GM18519 (cell line): ENCODE data around the gene SMIM10L1.

Source experiments
- ATAC-seq: cut with Tn5 transposase; IDR thresholded peaks from one replicate; pipeline ENCODE4 v1.9.1; 2021; ENCODE audit warnings: mild to moderate bottlenecking, moderate library complexity; ENCODE audit not compliant: unreplicated experiment, low FRiP score

Gene SMIM10L1

DNA sequence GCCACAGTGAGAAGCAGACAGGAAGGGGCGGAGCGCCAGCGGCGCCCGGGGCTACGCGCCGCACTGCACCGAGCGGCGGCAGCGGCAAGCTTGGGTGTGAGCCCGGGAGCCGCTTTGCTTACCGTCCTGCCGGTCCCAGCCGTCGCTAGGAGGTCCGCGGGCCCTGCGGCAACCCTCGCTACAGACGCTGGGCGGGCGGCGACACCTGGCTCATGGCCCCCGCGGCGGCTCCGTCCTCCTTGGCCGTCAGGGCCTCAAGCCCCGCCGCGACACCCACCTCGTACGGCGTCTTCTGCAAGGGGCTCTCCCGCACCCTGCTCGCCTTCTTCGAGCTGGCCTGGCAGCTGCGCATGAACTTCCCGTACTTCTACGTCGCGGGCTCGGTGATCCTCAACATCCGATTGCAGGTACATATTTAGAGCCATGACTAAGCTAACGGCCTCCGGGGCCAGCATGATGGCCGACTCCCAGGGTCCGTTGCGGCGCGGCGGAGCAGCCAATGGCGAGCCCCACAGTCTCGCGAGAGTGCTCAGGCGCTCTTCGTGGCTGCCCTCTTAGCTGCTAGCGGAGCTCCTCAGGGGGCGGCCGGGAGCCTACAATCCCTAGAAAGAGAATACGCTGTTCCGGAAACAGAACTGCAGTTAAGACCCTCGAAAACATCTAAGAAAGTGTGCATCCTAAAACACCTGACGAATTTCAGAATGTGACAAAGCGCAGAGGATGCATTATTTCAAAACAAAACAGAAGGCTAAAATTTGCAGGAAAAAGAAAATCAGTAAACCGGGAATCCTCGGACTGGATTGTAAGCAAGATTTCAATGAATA is at the start of gene SMIM10L1:
SMIM10L1 (plus strand) TSS at position 50 of the 824 bp plus-strand sequence; CDS start at position 213, 163 bp downstream.
- ATAC-seq = peak; percentile 86

DNA sequence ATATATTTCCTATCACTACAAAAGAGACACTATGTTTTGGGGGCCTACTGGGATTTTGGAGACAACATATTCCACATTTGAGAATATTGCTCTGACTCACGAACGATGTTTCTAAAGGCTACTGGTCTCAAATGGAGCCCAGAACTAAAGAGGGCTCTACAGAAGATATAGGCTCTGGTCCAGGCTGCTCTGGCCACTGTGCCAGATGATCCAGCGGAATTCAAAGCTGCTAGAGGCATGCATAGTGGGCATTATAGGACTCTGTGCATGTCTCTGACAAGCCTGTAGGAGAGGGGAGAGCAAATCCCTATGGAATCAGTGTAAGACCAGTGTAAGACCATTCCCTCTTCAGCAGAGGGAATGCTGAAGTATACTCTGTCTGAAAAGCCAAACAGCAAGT is 40.6 kb upstream of the SMIM10L1 start:
- no peak for ATAC-seq

DNA sequence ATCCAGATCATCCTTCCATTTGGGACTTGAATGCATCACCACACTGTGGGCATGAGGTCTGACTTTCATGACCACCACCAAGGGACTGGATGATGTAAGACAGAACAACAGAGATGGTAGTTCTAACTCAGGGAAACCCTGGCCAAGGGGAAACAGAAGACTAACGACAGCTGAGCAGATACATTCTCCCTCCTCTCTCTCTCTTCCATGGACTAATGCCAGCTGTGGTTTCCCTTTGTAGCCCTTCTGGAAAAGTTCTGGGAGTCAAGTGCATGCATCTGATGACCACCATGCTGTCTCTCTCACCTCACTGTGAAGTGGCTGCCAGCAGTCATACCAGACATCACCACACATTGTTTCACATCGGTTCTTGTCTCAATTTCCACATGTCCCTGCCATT is 40.0 kb upstream of the SMIM10L1 start:
- no peak for ATAC-seq

DNA sequence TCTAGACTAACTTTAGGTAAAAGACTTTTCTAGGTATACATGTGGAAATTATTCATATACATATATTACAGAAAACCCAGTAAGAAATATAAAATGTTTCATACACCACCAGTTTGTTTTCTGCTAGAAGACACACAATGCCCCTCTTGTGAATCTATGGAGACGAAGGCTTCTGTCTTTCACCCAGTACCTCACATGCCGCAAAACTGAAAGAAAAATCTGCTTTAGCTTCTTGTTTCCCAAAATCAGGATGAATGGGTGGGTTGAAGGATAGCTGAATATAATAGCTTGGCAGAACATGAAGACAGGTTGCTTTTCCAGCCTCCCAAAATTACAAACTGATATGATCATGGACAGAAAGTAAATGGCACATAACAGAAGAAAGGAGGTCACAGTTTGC is 37.8 kb upstream of the SMIM10L1 start:
- no peak for ATAC-seq

DNA sequence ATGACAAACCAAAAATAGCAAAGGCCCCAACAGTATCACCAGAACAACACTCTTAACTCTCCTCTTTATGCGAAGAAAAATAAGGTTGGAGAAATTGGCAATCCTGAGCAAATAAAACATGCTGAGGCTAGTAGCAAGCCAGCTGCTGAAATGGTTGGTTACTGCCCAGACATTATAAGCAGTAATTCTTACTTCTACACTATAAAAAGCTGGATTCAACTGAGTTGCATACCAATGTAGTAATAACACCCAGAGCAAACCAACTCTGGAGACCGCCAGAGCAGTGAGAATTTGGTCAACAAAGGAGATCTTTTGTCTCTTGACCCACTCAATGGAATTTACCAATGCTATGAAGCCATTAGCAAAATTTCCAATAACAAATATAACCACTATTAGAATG is 37.2 kb upstream of the SMIM10L1 start:
- ATAC-seq = no peak

DNA sequence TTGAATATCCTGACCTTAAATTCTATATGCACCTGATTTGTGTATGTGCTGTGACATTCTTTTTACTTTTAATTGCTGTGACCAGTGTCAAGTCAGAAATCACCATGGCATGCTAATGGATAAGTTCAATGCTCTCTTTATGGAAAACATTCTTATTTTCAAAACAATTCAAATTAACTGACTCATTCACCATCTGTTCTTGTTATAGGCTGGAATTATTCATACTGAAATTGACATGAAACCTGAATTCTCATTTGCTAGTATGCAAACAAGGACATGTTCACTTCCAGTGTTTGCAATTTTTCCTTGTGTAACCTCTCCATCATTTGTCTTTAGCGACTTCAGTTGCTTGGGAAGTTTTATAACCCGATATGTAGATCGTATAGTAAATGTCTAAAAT is 36.7 kb upstream of the SMIM10L1 start, which contains the start of gene TAS2R30:
TAS2R30 (minus strand) TSS at position 340 of the 400 bp plus-strand sequence. CDS start 400 bp downstream, outside the sequence.
- no peak for ATAC-seq

DNA sequence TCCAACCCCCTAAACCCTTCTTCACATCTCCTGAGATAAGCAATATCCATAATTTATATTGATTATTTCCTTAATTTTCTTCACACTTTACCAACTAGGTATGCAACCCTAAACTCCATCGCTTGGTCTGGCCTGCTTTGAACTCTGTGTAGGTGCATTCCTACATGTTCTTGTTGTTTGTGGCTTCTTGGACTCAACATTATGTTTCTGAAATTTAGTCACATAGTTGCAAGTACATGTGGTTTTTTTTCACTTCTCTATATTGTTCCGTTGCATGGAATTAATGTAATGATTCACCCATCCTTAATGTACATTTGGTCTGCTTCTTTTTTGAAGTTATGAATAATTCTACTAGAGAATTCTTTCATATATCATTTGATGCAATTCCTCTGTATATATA is 34.9 kb upstream of the SMIM10L1 start:
- no peak for ATAC-seq

DNA sequence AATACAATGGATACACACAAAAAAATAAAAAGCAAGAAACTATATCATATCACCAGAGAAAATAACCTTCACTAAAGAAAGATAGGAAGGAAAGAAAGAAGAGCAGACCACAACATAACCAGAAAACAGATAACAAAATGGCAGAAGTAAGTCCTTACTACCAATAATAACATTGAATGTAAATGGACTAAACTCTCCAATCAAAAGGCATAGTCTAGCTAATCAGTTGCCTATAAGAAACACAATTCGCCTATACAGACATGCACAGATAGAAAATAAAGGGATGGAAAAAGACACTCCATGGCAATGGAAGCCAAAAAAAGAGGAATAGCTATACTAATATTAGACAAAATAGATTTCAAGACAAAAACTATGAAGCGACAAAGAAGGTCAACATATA is 27.6 kb upstream of the SMIM10L1 start:
- ATAC-seq = no peak

DNA sequence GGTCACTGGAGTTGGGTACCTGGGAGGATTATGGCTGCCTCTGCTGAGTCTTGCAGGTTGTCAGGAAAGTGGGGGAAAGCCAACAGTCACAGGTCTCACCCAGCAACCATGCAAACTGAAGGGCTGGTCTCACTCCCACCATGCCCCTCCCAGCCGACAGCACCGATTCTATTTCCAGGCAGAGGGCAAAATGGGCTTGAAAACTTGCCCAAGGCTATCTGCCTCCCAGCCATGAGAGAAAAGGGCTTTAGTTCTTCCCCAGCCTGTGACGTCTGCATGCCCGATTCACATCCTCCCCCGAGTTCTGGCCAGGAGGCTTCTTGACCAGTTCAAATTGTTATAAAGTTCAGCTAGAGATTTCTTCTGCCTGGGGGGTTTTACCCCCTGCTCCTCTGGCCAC is 26.7 kb upstream of the SMIM10L1 start:
- no peak for ATAC-seq

DNA sequence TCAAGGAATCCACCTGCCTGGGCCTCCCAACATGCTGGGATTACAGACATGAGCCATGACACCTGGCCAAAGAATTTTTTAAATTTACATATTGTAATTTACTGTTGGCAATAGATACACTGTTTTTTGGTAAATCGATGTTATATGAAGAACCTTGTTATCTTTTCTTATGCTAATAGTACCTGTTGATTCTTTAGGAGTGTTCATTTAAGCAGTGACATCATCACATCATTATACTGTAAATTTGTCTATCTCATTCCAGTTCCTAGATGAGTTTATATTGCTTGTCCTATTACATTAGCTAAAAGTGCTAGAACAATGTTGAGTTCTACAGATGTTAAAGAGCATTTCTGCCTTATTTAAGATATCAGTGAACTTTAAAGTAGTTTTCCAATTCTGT is 23.6 kb upstream of the SMIM10L1 start:
- ATAC-seq = no peak

DNA sequence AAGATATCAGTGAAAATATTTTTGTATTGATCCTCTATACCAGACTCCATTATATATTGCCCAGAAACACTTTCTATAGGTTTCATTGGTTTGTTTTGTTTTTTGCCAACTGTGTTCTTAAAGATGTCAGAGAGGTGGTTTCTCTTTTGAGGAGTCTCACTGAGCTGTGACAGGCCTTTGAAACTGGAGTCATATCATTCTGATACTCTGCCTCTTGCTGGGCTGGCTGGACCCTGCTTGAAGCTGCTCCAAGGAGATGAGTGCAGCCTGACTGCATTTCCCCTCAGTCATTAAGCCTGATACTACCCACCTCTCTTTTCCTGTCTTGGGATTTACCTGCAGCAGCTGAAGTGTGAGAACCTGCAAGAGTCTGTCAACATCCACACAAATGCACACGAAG is 20.2 kb upstream of the SMIM10L1 start:
- no peak for ATAC-seq

DNA sequence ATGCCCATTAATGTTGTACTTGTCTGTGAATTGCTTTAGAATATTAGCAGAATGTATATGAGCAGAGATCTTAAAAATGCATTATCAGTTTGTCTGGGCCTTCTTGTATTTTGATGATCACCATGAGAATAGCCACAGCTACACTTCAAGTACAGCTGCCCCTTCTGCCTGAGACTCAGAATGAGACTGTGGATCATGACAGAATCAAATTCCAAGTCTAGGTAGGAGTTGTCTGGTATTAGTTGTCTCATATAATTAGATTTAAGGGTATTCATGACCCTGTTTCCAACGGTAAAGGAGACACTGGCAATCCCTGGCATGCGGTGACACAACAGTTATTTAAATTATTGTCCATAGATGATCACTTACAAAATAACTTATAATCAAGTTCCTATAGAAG is 18.3 kb upstream of the SMIM10L1 start:
- no peak for ATAC-seq

DNA sequence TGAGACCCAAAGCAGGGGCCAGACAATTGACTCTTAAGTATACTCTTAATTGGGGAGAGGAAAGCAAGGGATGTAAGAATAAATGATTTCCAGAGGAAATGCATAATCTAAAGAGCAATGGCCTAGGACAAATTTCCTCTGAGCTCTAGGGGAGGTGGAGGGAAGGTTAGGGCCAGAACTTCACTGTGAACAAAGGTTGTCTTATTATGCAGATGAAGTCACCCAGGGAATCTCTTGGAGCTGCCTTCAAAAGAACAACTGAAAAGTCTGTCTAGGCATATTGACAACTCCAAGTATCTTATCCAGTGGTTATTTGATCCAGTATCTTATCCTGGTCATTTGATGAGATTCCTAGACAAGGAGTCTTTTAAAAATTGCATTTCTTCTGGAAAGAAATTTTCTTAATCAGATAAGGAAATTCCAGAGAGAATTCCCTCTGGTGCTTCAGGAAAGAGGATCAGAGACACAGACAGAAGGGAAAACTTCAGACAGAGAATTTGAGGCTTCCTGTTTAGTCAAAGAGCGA is 16.5 kb upstream of the SMIM10L1 start:
- ATAC-seq = no peak

DNA sequence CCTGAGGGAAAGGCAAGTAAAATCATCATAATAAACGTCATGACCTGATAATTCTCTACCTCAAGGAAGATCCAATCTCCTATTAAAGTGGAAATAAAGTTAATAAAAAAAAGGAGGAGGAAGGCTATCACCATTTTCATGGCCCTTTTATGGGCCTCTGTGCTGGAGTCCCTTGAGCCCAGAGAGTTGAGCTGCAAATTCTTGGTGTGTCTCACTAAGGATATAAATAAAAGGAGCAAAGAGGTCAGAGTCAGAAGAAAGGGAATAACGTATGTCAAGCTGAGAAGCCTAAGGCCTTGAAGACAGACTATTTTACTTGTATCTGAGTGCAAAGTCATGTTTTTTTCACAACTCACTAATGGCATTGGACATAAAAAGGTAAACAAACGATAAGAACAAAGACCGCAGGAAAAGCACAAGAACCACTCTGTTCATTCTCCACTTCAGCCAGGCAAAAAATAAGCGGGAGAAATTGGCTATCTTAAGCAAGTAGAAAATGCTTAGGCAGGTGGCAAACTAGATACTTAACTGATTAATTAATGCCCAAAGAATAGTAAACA is 12.0 kb upstream of the SMIM10L1 start:
- ATAC-seq = no peak

DNA sequence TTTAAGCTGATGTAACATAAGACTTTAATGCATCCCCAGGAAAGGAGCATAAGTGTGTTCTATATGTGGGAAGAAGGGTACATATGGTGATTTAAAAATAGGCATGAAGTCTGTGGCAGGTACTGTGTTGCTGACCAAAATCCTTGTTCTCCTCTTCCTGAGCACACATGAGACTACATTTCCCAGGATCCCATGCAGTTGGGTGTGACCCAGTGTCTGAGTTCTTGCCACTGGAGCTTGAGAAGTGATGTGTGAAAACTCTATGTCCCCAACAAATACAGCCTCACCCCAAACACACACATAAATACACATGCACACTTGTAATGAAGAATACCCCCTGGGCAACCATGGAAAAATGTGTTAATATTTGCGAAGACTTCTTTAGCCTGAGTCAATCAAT is 8.5 kb upstream of the SMIM10L1 start:
- no peak for ATAC-seq

DNA sequence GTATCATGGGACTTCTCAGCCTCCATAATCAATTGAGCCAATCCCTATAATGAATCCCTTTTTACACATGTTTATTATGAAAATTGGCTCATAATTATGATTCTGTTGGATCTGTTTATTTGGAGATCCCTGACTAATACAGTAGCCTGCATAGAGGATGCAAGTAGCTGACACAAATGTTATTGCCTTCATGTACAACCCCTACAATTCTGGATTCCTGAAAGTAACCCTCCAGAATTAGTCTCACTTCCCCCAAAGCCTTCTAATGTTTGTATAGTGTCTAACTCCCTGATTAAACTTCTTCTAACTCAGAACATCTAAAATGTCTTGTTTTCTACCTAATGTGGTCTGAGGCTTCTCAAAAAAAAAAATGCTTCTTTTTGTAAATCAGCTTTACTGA is 6.6 kb upstream of the SMIM10L1 start:
- ATAC-seq = no peak

DNA sequence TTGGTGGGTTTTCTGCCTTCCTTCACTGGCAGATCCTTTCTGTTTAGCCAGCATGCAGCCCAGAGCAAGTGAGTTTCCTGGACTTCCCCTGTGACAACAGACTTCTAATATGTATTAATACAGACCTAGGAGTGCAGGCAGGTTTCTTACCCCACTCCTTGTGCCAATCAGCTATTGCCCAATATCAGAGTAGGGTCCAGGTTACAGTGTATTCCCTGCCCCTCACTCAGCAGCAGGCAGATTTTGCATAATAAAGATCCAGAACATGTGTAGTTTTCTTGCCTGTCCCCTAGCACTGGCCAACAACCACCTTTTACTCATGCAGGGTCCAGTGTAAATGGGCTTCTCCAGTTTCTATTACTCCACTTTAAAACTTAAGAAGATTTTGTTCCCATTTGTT is 4.7 kb upstream of the SMIM10L1 start:
- ATAC-seq = no peak

DNA sequence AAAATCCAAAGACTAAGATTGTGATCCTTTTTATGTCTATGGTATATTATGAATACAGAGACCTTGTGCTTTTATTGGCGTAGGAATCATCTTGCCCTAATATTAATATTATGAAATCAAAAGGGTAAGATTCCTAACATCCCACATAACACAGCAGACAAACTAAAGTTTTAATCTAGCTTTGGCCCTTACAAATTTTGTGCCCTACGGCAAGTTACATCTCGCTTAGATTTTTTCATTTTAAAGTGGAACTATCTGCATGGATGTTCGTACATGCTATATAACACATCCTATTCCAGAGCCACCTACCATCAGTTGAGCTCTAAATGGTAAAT is 217 bp upstream of the SMIM10L1 start:
- no peak for ATAC-seq

DNA sequence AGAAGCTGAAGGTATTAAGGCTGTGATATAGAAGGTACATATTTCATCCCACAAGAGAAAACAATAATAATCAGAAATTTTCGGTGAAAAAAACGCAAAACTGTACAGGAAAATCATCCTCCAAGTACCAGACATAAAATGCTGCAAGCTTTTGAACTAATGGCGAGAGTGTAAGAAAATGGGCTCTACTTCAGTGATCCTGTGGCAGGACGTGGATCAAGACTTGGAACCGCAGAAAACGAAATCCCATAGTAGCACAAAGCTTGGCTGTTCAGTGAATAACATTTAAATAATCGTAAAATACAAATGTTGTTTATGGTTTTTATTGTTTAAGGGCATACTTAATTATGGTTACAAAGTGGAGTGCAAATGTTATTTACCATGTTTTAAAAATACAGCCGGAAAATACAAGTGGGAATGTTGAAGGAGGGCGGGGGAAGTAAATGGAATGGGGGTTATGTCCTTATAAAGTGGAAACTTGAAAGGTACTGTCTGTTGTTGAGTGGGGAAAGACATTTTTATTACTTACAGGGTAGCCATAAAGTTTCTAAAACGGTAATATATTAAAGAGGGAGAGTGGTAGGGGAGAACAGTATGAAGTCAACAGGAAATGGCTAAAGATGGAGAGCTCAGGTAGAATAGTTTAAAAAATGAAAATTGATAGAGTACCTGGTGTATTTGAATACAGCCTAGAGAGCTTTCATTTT is 1.1 kb downstream of the SMIM10L1 start:
- no peak for ATAC-seq

DNA sequence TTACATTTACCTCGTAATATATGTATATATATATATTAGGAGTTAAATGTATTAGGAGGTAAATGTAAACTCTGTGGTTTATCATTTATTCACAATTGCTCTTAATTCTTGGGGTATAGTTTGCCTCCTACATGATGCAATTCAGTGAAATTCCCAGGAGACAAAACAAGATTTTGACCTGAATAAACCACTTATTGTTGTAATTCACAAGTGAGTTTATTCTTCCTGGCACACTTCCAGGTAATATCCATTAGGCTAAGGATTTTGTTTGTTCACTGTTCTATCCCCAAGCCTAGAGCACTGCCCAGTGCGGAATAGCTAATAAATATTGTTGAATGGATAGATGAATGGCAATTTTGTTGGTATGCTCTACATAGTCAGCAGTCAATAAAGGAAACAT is 3.0 kb downstream of the SMIM10L1 start:
- no peak for ATAC-seq

DNA sequence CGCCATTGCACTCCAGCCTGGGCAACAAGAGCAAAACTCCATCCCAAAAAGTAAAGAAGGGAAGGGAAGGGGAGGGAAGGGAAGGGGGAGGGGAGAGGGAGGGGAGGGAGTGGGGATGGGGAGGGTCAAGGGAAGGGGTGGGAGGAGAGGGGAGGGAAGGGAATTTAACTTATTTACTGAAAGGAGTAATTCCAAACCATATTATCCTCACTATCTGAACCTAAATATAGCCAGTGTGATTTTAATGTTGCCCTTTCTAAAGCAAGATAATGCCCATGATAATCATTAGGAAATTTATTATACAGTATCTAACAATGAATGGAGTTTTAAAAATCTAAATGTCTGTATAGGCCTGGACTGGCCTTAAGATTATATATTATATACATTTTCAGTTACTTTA is 7.3 kb downstream of the SMIM10L1 start:
- ATAC-seq = no peak
